CD4-positive, CD25-positive, alpha-beta regulatory T cell (primary cell): ENCODE data around the gene IL1R1. TPM values are rescaled to one million over a fixed set of nuclear protein-coding genes. Genes with fewer than 3 reads are reported as not detected.
A peak's percentile ranks its signal among the peaks of the same experiment; 100 is the strongest.

Experiments
- ATAC-seq, 2 donors: fragments of 150-1000 bp; cut with Tn5 transposase; one replicate each; pipeline ENCODE4 v1.10.0; 2021; ENCODE audit warnings: low read depth in 2 of 2, moderate number of reproducible peaks in 2 of 2, moderate library complexity in 1 of 2
- DNase-seq, 3 donors: peaks; one replicate each; pipeline versions ENCODE4 v3.0.0 to v3.0.0-alpha.2; 2012 to 2022; ENCODE audit warnings: mixed read lengths in 1 of 3
- H3K27ac ChIP-seq: one replicate; pipeline ENCODE4 v1.7.0; 2013; ENCODE audit warnings: mild to moderate bottlenecking, low read length; ENCODE audit not compliant: insufficient read depth, poor library complexity, severe bottlenecking
- H3K27me3 ChIP-seq: one replicate; pipeline ENCODE4 v1.7.0; 2013; ENCODE audit warnings: low read length; ENCODE audit not compliant: control insufficient read depth, insufficient read depth
- H3K36me3 ChIP-seq: one replicate; pipeline ENCODE4 v1.7.0; 2013; ENCODE audit warnings: mild to moderate bottlenecking, low read length, moderate library complexity; ENCODE audit not compliant: control insufficient read depth, insufficient read depth
- H3K4me1 ChIP-seq: 2 replicates; pipeline ENCODE4 v1.7.0; 2013; ENCODE audit warnings: mild to moderate bottlenecking, low read length; ENCODE audit not compliant: insufficient read depth, control insufficient read depth, poor library complexity, severe bottlenecking
- H3K4me3 ChIP-seq: one replicate; pipeline ENCODE4 v1.7.0; 2013; ENCODE audit warnings: low read depth, mild to moderate bottlenecking, low read length, moderate library complexity
- H3K9me3 ChIP-seq, 2 experiments: 1 replicate in 1 of 2; 2 replicates in 1 of 2; pipeline ENCODE4 v1.7.0; 2013; ENCODE audit warnings: low read length in 2 of 2, mild to moderate bottlenecking in 1 of 2, moderate library complexity in 1 of 2; ENCODE audit not compliant: control insufficient read depth in 2 of 2
- H3K27ac Mint-ChIP-seq, 3 donors: one replicate each; pipeline ENCODE4 v1.8.0; 2020 to 2022; ENCODE audit warnings: mild to moderate bottlenecking in 3 of 3, mixed read lengths in 3 of 3, moderate library complexity in 2 of 3
- H3K27me3 Mint-ChIP-seq: one replicate; pipeline ENCODE4 v1.8.0; 2022; ENCODE audit warnings: mild to moderate bottlenecking, mixed read lengths
- H3K36me3 Mint-ChIP-seq: one replicate; pipeline ENCODE4 v1.8.0; 2020; ENCODE audit warnings: mixed read lengths
- H3K4me1 Mint-ChIP-seq, 4 donors: one replicate each; pipeline ENCODE4 v1.8.0; 2020 to 2022; ENCODE audit warnings: mixed read lengths in 4 of 4, mild to moderate bottlenecking in 1 of 4
- H3K4me3 Mint-ChIP-seq, 4 donors: one replicate each; pipeline ENCODE4 v1.8.0; 2020 to 2022; ENCODE audit warnings: mild to moderate bottlenecking in 4 of 4, mixed read lengths in 4 of 4, moderate library complexity in 3 of 4
- H3K9me3 Mint-ChIP-seq, 7 donors: one replicate each; pipeline ENCODE4 v1.8.0; 2020 to 2022; ENCODE audit warnings: mixed read lengths in 7 of 7, mild to moderate bottlenecking in 3 of 7, moderate library complexity in 2 of 7
- polyA plus RNA-seq, 4 donors: library from polyadenylated mRNA; unstranded; fragments of 300-500 nt; fragmentation: Illumina TruSeq; gene quantifications; one replicate each; pipeline ENCODE4 v1.2.3, GENCODE V29; 2021
- total RNA-seq: library from RNA; stranded (reverse); gene quantifications from one replicate; pipeline ENCODE4 v1.2.3, GENCODE V29; 2022

IL1R1 gene
- total and polyA plus RNA-seq, 5 donors from 2014 or later: 2.0 to 11.7 (median 3.8) TPM

DNA sequence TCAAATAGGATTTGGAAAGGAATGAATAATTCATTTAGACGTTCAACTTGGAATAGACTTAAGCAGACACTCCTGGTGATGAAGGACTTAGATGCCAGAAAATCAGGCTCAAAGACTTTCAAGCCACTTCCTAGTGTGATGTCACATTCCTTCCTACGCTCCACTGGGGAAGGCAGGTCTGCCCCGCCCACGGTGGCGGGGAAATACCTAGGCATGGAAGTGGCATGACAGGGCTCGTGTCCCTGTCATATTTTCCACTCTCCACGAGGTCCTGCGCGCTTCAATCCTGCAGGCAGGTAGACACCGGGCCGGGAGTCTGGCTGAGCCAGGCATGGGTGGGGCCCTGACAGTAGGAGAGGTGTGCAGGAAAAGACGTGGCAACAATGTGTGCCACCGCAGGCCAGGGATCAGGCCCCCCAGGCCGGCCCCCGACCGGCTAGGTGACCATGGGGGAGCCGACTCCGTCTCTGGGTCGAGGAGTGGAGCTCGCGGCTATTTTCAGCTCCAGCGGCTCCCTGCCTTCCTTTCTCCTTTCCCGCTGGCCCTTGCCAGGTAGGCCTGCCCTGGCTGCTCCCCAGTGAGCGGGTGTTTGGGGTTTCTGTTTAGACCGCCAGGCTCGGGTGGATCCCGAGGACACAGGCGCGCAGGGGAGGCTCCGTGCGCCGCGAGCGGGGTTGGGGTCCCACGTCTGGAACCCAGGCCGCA, 44.4 kb downstream of the IL1R1 start, which contains the start of gene IL1RL2:
IL1RL2 (plus strand) TSS at position 233 of the 705 bp plus-strand sequence. CDS start 845 bp downstream, outside the sequence.
- Histone ChIP-seq H3K27ac (no peak within 1 kb of the TSS), H3K4me3 (peak within 1 kb of the TSS; percentile 34), H3K4me1 (peaks cover 14% of the 10 kb centered on the region), H3K27me3 (no peaks in the 10 kb centered on the region), H3K9me3 (no peaks in the 10 kb centered on the region), H3K36me3 (no peaks in the 10 kb centered on the region)
- Mint-ChIP-seq H3K4me3 (peak within 1 kb of the TSS; percentile 63 to 96 (median 84)), H3K36me3 (no peaks in the 10 kb centered on the region), H3K9me3 (no peaks in the 10 kb centered on the region), H3K27ac (peak within 1 kb of the TSS; percentile 25 to 66 (median 26)), H3K4me1 (peaks cover 10 to 28% (median 19%) of the 10 kb centered on the region in 4 donors), H3K27me3 (peaks cover 6% of the 10 kb centered on the region)
- ATAC-seq (no peak), DNase-seq (no peak)

DNA sequence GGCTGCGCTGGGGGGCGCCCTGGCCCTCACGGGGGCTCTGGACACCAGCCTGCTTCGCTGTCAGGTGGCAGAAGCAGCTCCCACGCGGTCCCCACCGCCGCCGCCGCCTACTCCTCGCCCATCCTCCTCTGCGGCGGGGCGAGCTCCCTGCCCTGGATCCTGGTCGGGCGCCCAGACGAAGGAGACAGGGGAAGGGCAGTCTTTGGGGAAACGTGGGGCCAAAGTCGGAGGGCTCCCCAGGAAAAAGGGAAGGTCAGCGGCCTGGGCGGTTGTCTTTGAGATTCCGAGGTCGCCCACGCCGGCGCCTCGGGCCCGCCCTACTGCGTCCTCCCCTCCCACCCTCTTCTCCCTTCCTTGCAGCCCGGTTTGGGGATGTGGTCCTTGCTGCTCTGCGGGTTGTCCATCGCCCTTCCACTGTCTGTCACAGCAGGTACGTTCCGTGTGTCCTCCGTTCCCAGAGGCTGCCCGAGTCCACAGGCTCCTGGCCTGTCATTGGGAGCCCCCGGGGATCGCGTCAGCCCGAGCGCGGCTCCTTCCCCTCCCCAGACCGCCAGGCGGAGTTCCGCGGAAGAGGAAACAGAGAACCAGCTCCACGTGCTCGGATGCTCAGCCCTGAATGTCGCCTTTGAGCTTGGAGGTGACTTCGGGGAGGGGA, 45.1 kb downstream of the IL1R1 start:
- Histone ChIP-seq H3K4me3 (peak overlapping the region; percentile 34), H3K27me3 (no peaks in the 10 kb centered on the region), H3K9me3 (no peaks in the 10 kb centered on the region), H3K4me1 (peaks cover 14% of the 10 kb centered on the region), H3K36me3 (no peaks in the 10 kb centered on the region), H3K27ac (no peak overlapping the region)
- H3K27ac Mint-ChIP-seq: peak overlapping the region in 1 of 3 donors; percentile 26
- H3K9me3 Mint-ChIP-seq: no peaks in the 10 kb centered on the region
- H3K36me3 Mint-ChIP-seq: no peaks in the 10 kb centered on the region
- peak overlapping the region; percentile 49 to 96 (median 84) for H3K4me3 Mint-ChIP-seq
- ATAC-seq (peak; percentile 74 to 80), DNase-seq (peak; percentile 4 to 57 (median 20))
- H3K27me3 Mint-ChIP-seq: peaks cover 8% of the 10 kb centered on the region
- H3K4me1 Mint-ChIP-seq: peaks cover 10 to 28% (median 19%) of the 10 kb centered on the region in 4 donors

DNA sequence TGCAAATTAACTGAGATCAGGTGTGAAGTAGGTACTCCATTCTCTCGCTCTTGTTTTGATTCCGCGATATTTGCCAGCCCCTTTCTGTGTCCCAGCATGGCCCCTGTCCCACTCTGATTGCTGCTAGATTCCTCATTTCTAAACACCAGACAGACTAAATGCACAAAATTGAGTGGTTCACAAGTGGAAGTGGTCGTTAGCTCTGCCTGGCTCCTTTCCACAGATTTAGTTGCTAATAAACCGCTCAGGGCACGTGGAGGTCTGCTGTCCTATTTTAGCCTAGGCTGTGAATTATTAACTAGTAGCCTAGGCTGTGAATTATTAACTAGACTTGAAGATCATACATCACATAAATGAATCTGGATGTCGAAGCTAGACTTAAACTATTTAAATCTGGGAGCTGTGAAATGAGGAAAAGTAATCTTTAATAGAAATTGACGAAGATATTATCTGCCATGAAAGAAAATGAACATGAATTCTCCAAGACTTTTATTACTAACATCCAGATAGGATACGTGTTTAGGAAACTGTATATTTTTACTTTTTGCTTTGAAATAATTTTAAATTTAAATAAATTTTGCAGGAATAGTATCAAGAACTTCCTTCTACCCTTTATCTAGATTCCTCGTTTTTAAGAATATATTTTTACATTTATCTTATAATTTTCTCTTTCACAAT, 48.0 kb downstream of the IL1R1 start:
- Histone ChIP-seq H3K27me3 (no peaks in the 10 kb centered on the region), H3K4me3 (no peak overlapping the region), H3K4me1 (peaks cover 7% of the 10 kb centered on the region), H3K27ac (no peak overlapping the region), H3K36me3 (no peaks in the 10 kb centered on the region), H3K9me3 (no peaks in the 10 kb centered on the region)
- no peak for ATAC-seq
- H3K9me3 Mint-ChIP-seq: no peaks in the 10 kb centered on the region
- peaks cover 2 to 16% (median 9%) of the 10 kb centered on the region in 4 donors for H3K4me1 Mint-ChIP-seq
- H3K27ac Mint-ChIP-seq: no peak overlapping the region
- H3K36me3 Mint-ChIP-seq: no peaks in the 10 kb centered on the region
- H3K4me3 Mint-ChIP-seq: peak overlapping the region in 2 of 4 donors; percentile 27 to 44
- DNase-seq: no peak
- H3K27me3 Mint-ChIP-seq: peaks cover 8% of the 10 kb centered on the region

DNA sequence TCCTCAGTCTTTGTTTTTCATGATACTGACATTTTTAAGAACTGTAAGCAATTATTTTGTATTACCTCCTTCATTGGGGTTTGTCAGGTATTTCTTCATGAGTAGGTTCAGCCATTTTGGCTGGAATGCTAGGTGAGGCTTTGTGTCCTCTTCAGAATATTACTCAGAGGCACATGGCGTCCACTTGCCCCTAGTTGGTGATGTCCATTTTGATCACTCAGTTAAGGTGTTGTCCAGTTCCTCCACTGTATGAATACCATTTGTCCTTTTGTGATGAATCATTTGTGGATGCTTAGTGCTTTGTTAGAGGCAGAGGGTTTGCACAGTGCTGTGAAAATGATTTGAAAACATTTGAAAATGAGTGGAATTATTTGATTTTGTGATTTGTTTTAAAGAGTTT, 49.0 kb downstream of the IL1R1 start:
- Histone ChIP-seq H3K36me3 (no peaks in the 10 kb centered on the region), H3K9me3 (no peaks in the 10 kb centered on the region), H3K27me3 (no peaks in the 10 kb centered on the region), H3K4me1 (peaks cover 7% of the 10 kb centered on the region), H3K27ac (no peak overlapping the region), H3K4me3 (no peak overlapping the region)
- DNase-seq (no peak), ATAC-seq (no peak)
- H3K4me1 Mint-ChIP-seq: peaks cover 0 to 8% (median 4%) of the 10 kb centered on the region in 4 donors
- peaks cover 8% of the 10 kb centered on the region for H3K27me3 Mint-ChIP-seq
- H3K27ac Mint-ChIP-seq: no peak overlapping the region
- H3K4me3 Mint-ChIP-seq: no peak overlapping the region
- H3K36me3 Mint-ChIP-seq: no peaks in the 10 kb centered on the region
- H3K9me3 Mint-ChIP-seq: no peaks in the 10 kb centered on the region

DNA sequence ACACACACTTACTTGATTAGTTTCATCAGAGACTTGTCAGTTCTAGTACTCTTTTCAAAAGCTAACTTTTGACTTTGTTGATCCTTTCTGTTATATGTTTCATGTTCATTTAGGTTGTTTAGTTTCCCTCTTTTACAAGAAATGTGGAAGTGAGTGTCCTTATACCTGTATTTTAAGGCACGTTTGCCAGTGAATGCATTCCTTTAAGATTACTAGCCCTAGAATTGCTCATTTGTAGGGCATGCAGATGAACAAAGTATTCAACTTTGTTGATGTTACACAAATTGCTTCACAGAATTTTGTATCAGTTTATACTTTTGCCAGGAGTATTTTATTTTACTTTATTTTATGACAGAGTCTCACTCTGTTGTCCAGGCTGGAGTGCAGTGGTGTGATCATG, 50.5 kb downstream of the IL1R1 start:
- no peak for ATAC-seq
- Histone ChIP-seq H3K9me3 (no peaks in the 10 kb centered on the region), H3K27me3 (no peaks in the 10 kb centered on the region), H3K4me1 (peaks cover under 1% of the 10 kb centered on the region), H3K36me3 (no peaks in the 10 kb centered on the region), H3K4me3 (no peak overlapping the region), H3K27ac (no peak overlapping the region)
- peaks cover 0 to 1% (median 0%) of the 10 kb centered on the region in 7 donors for H3K9me3 Mint-ChIP-seq
- no peak for DNase-seq
- no peak overlapping the region for H3K27ac Mint-ChIP-seq
- no peaks in the 10 kb centered on the region for H3K36me3 Mint-ChIP-seq
- peaks cover 0 to under 1% (median 0%) of the 10 kb centered on the region in 4 donors for H3K4me1 Mint-ChIP-seq
- H3K4me3 Mint-ChIP-seq: no peak overlapping the region
- peaks cover 8% of the 10 kb centered on the region for H3K27me3 Mint-ChIP-seq

DNA sequence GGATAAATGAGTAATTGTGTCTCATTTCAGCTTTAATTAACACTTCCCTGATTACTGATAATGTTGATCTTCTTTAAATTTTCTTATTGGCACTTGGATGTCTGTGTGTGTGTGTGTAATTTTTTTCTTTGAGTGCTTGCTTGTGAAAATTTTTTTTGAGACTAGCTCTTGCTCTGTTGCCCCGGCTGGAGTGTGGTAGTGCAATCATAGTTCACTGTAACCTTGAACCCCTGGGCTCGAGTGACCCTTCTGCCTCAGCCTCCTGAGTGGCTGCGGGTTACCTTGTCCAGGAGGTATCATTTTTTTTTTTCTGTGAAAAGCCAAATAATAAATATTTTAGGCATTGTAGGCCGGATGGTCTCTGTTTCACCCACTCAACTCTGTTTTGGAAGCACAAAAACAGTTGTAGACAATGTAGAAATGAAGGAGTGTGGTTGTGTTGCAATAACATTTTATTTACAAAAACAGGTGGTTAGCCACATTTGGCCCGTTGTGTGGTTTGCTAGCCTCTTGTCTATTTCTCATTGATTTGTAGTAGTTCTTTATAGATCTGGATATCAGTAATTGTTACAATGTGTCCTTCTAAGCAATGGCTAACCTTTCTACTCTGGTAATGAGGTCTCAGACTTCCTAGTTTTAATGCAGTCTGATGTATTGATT, 52.2 kb downstream of the IL1R1 start:
- Histone ChIP-seq H3K27ac (no peak overlapping the region), H3K27me3 (no peaks in the 10 kb centered on the region), H3K9me3 (no peaks in the 10 kb centered on the region), H3K4me3 (no peak overlapping the region), H3K4me1 (no peaks in the 10 kb centered on the region), H3K36me3 (no peaks in the 10 kb centered on the region)
- Mint-ChIP-seq H3K9me3 (peaks cover 0 to 1% (median 0%) of the 10 kb centered on the region in 7 donors), H3K4me1 (no peaks in the 10 kb centered on the region), H3K4me3 (no peak overlapping the region), H3K27me3 (peaks cover 8% of the 10 kb centered on the region), H3K27ac (no peak overlapping the region), H3K36me3 (no peaks in the 10 kb centered on the region)
- ATAC-seq: no peak
- DNase-seq: no peak

DNA sequence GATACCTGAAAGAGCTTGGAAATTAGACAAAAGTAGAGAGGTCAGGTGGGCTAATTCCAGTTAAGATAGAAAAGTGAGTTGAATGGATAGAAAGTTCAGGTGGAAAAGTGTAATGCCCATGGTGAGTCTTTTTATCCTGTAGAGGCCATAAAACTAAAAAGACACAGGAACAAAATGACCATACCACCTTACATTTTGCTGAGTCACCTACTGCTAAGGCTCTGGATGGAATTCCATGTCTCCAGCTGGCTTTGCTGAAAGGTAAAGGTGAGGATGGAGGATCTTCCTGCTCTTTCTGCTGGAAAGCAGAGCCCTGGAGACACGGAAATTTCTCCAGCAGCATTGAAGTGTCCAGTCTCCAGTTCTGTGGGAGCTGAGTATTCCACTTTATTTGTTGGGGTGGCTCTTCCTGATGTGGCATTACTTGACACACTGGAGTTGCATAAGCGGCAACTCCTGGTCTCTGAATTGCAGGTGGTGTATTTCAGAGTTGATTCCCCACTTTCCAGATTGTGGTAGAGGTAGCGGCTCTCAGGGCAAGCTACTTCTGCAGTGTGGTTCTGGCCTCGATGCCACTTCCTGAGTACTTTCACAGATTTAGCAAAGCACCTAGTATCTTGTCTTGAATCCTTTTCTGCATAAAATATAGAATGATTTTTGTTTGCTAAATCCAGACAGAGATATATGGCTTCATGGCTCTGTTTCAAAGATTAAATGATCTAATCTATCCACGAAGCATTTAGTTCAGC, 55.0 kb downstream of the IL1R1 start:
- H3K27me3 Mint-ChIP-seq: no peaks in the 10 kb centered on the region
- no peak for ATAC-seq
- H3K9me3 Mint-ChIP-seq: peaks cover 0 to 2% (median 0%) of the 10 kb centered on the region in 7 donors
- no peaks in the 10 kb centered on the region for H3K36me3 Mint-ChIP-seq
- H3K4me1 ChIP-seq: no peaks in the 10 kb centered on the region
- DNase-seq: peak in 1 of 3 donors; percentile 46
- no peak overlapping the region for H3K4me3 Mint-ChIP-seq
- no peak overlapping the region for H3K27ac ChIP-seq
- no peaks in the 10 kb centered on the region for H3K4me1 Mint-ChIP-seq
- no peaks in the 10 kb centered on the region for H3K36me3 ChIP-seq
- no peaks in the 10 kb centered on the region for H3K9me3 ChIP-seq
- H3K27ac Mint-ChIP-seq: no peak overlapping the region
- no peaks in the 10 kb centered on the region for H3K27me3 ChIP-seq
- H3K4me3 ChIP-seq: no peak overlapping the region
